GM12878 (cell line): ENCODE data around the gene KISS1R.

Experiments used
- ATF2 ChIP-seq: IDR thresholded peaks from 2 replicates; pipeline ENCODE4 v1.6.1; 2012; ENCODE audit warnings: low read length, inconsistent platforms
- CTCF ChIP-seq, 3 experiments: IDR thresholded peaks in 2 of 3; conservative IDR thresholded peaks in 1 of 3; 2 replicates each; pipeline ENCODE4 v1.5.1; 2011; ENCODE audit warnings: low read depth in 3 of 3, low read length in 3 of 3, mild to moderate bottlenecking in 3 of 3, control low read depth in 2 of 3, moderate library complexity in 2 of 3, inconsistent platforms in 1 of 3, mixed read lengths in 1 of 3; ENCODE audit not compliant: control insufficient read depth in 2 of 3, insufficient read depth in 1 of 3; ENCODE audit errors: extremely low read depth in 1 of 3
- EZH2 ChIP-seq: IDR thresholded peaks from 2 replicates; pipeline ENCODE4 v1.6.1; 2012; ENCODE audit warnings: low read depth, mild to moderate bottlenecking, control low read depth, inconsistent platforms, low read length, borderline replicate concordance; ENCODE audit not compliant: control insufficient read depth
- HDGF ChIP-seq: fragments of 450-650 bp; IDR thresholded peaks from 2 replicates; pipeline ENCODE4 v1.6.1; 2016; ENCODE audit warnings: antibody characterized with exemption
- MAX ChIP-seq: IDR thresholded peaks from 2 replicates; pipeline ENCODE4 v1.6.1; 2012; ENCODE audit warnings: low read depth, low read length, improper control_type of control experiment
- NBN ChIP-seq: fragments of 450-650 bp; IDR thresholded peaks from 2 replicates; pipeline ENCODE4 v1.6.1; 2016
- PBX3 ChIP-seq: IDR thresholded peaks from 2 replicates; pipeline ENCODE4 v1.6.1; 2011; ENCODE audit warnings: mild to moderate bottlenecking, low read depth, low read length, moderate library complexity; ENCODE audit not compliant: insufficient replicate concordance
- POLR2AphosphoS2 ChIP-seq: IDR thresholded peaks from 2 replicates; pipeline ENCODE4 v1.6.1; 2011; ENCODE audit warnings: low read depth, mild to moderate bottlenecking, low read length, improper control_type of control experiment, moderate library complexity
- POLR2AphosphoS5 ChIP-seq: IDR thresholded peaks from 2 replicates; pipeline ENCODE4 v1.6.1; 2011; ENCODE audit warnings: mild to moderate bottlenecking, low read length, inconsistent platforms
- RBBP5 ChIP-seq: fragments of 200-600 bp; sonication (generic); conservative IDR thresholded peaks from 2 replicates; pipeline ENCODE4 v1.6.1; 2016
- SREBF1 ChIP-seq: IDR thresholded peaks from 2 replicates; pipeline ENCODE4 v1.6.1; 2012; ENCODE audit warnings: mild to moderate bottlenecking, low read length
- TCF7 ChIP-seq: IDR thresholded peaks from 2 replicates; pipeline ENCODE4 v1.6.1; 2014; ENCODE audit warnings: antibody characterized with exemption, borderline replicate concordance
- ZNF24 ChIP-seq: fragments of 450-650 bp; IDR thresholded peaks from 2 replicates; pipeline ENCODE4 v1.6.1; 2017; ENCODE audit warnings: antibody characterized with exemption, mild to moderate bottlenecking
- TF ChIP-seq, protein P1 (sequence below): fragments of 450-650 bp; IDR thresholded peaks from 2 replicates; pipeline ENCODE4 v1.6.1; 2017; ENCODE audit warnings: antibody characterized with exemption, mild to moderate bottlenecking, moderate library complexity

DNA sequence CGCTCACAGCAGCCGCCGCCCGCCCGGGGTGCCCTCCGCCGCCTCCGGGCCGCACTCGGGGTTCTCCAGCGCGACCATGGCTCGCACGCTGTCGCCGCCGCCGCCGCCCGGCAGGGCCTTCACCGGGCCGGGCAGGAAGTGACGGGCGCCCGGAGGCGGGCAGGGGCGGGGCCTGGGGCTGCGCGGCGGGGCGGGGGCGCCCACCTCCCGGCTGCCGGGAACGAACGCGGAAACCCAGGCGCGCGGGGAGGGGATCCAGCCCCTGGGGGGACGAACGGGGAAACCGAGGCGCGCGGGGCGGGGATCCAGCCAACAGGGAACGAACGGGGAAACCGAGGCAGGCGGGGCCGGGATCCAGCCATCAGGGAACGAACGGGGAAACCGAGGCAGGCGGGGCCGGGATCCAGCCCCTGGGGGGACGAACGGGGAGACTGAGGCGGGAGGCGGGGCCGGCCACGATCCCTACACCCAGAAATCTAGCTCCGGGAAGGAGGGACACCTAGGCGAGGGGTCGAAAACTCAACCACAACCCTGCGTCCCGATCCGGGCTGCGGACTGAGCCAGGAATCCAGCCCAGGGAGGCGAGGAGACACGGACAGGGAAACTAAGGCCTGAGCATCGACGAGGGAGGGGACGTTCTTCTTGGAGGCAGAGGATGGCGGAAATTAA, 3.9 kb upstream of the KISS1R start, which contains the start of gene R3HDM4:
- no peak for TF ChIP-seq RBBP5
- TF ChIP-seq NBN = peak; percentile 16; the same call in 1 of the 2 replicates
- TF ChIP-seq POLR2AphosphoS5 = no peak; the same call in 1 of the 2 replicates
- no peak for TF ChIP-seq CTCF (IDR thresholded peaks at IDR 0.05 in 2 of 3, conservative IDR thresholded peaks at IDR 0.05 in 1 of 3; ENCODE audit: control insufficient read depth in 2 of 3, extremely low read depth in 1 of 3, insufficient read depth in 1 of 3, low read depth in 3 of 3, low read length in 3 of 3)
- TF ChIP-seq MAX = no peak
- TF ChIP-seq SREBF1 = no peak
- no peak for TF ChIP-seq EZH2
- TF ChIP-seq ZNF24 = no peak
- no peak for TF ChIP-seq HDGF
- no peak for TF ChIP-seq TCF7
- TF ChIP-seq ATF2 = no peak
- no peak; the same call in 1 of the 2 replicates for TF ChIP-seq POLR2AphosphoS2
- TF ChIP-seq, protein P1, sequence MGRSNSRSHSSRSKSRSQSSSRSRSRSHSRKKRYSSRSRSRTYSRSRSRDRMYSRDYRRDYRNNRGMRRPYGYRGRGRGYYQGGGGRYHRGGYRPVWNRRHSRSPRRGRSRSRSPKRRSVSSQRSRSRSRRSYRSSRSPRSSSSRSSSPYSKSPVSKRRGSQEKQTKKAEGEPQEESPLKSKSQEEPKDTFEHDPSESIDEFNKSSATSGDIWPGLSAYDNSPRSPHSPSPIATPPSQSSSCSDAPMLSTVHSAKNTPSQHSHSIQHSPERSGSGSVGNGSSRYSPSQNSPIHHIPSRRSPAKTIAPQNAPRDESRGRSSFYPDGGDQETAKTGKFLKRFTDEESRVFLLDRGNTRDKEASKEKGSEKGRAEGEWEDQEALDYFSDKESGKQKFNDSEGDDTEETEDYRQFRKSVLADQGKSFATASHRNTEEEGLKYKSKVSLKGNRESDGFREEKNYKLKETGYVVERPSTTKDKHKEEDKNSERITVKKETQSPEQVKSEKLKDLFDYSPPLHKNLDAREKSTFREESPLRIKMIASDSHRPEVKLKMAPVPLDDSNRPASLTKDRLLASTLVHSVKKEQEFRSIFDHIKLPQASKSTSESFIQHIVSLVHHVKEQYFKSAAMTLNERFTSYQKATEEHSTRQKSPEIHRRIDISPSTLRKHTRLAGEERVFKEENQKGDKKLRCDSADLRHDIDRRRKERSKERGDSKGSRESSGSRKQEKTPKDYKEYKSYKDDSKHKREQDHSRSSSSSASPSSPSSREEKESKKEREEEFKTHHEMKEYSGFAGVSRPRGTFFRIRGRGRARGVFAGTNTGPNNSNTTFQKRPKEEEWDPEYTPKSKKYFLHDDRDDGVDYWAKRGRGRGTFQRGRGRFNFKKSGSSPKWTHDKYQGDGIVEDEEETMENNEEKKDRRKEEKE = no peak
- no peak for TF ChIP-seq PBX3
